ENCODE measurements around the gene PDK2.

DNA sequence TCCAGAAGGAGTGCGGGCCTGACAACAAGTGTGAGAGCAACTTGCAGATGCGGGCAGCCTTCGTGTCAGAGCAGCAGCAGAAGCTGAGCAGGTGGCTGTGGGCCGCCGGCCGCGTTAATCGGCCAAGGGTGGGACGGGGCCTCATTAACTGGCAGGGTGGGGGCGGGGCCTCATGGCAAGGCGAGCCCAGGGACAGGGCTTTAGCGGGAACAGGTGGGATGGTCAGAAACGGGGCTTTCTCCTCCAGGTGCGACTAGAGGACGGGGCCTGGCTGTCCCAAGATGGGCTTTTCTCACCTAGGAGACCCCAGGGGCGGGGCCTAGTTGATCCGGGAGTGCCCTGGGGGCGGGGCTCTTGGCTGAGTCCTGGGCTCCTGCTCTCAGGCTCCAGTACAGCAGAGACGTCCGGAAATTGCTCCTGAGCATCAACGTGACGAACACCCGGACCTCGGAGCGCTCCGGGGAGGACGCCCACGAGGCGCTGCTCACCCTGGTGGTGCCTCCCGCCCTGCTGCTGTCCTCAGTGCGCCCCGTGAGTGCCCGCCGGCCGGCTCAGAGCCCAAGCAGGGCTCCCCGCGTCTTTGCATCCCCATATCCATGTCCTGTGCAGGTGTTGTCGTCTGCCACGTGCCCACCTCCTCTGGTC lies 18.4 kb upstream of the PDK2 start:
- TF ChIP-seq JUNB (IDR thresholded peaks at IDR 0.05; ENCODE audit: unreplicated experiment) (no peak), POLR2AphosphoS5 (IDR thresholded peaks at IDR 0.05; ENCODE audit: low read depth) (no peak), EZH2phosphoT487 (IDR thresholded peaks at IDR 0.05; ENCODE audit: unreplicated experiment) (no peak), NANOG (IDR thresholded peaks at IDR 0.05; ENCODE audit: borderline replicate concordance) (no peak), EZH2 (IDR thresholded peaks at IDR 0.05; ENCODE audit: low read depth, unreplicated experiment) (no peak)
- TF ChIP-seq, protein P1, sequence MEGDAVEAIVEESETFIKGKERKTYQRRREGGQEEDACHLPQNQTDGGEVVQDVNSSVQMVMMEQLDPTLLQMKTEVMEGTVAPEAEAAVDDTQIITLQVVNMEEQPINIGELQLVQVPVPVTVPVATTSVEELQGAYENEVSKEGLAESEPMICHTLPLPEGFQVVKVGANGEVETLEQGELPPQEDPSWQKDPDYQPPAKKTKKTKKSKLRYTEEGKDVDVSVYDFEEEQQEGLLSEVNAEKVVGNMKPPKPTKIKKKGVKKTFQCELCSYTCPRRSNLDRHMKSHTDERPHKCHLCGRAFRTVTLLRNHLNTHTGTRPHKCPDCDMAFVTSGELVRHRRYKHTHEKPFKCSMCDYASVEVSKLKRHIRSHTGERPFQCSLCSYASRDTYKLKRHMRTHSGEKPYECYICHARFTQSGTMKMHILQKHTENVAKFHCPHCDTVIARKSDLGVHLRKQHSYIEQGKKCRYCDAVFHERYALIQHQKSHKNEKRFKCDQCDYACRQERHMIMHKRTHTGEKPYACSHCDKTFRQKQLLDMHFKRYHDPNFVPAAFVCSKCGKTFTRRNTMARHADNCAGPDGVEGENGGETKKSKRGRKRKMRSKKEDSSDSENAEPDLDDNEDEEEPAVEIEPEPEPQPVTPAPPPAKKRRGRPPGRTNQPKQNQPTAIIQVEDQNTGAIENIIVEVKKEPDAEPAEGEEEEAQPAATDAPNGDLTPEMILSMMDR (conservative IDR thresholded peaks at IDR 0.05; ENCODE audit: low read depth in 2 of 2), result no peak
